Stimulated activated naive CD4-positive, alpha-beta T cell (primary cell): ENCODE measurements around the gene ZFP36L2.

ENCODE experiments used
- DNase-seq, 6 experiments: peaks; one replicate each; lab custom pipeline; 2025; lab: John Stamatoyannopoulos, UW

Gene ZFP36L2

GRCh38 chr2:43226558-43226954 is at the start of gene ZFP36L2:
TSS of gene ZFP36L2 (minus strand) at chr2:43226606. CDS start at chr2:43226315, 291 bp downstream.
- DNase-seq = peak; percentile 91 to 97 (median 94)

DNA sequence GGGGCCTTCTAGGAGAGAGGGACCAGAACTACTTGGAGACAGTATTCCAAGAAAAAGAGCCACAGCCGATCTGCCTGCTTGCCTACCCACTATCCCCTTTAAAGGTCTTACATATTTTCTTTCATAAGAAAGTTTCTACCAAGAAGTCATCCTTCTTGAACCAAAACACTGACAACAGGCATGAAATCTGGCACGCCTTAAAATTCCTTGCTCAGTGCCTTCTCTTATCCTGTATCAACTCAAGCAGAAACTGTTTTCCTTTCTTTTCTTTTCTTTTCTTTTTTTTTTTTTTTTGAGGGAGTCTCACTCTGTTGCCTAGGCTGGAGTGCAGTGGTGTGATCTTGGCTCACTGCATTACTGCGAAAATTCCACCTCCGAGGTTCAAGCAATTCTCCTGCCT is 48.3 kb upstream of the ZFP36L2 start:
- no peak for DNase-seq

DNA sequence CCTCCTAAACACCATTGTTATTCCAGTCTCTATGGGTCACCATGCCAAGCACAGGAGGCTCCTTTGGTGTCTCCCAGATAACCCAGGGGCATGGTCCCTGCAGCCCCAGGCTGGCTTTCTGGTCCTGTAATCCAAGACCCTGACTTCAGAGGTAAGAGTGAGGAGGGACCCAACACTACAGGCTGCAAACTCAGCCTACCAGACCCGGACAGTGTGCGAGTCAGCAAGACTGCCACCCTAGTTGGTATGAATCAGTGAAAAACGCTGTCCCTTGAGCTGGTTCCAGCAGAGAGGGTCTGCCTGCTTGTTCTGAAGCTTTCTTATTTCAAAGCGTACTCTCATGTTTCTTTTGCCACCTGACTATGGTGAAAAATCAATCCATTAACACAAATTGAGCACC is 47.6 kb upstream of the ZFP36L2 start:
- DNase-seq = no peak

GRCh38 chr2:43273529-43273928 is 47.1 kb upstream of the ZFP36L2 start:
- DNase-seq = no peak

DNA sequence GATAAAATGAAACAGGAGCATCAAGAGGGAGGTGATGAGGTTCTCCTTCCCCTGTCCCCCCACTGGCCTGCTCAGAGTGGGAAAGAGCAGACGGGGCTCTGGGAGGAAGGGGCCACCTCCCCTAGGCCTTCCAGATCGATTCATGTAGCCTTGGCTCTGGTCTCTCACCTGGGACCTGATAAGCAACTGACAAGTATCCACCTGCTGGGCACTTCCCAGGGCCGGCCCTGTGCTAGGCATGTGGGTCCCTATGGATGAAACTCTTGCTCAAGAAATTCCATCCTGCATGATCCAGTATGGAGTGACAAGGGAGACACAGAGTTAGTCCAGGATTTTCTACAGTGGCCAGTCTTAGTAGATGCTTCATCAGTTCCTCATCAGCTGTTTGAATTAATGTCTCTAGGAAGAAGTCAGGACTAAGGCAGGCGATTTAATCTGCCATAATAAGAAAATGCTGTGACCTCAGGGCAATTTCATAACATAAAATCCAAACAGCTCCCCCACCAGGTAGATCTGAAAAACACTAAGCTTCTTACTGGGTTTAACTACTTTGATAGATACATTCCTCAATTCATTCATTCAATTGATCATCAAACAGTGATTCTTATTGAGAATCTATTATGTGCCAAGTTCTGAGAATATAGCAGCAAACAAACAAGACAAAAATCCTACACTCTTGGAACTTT is 44.7 kb upstream of the ZFP36L2 start:
- no peak for DNase-seq

GRCh38 chr2:43270461-43270860 is 44.1 kb upstream of the ZFP36L2 start:
- DNase-seq = no peak

DNA sequence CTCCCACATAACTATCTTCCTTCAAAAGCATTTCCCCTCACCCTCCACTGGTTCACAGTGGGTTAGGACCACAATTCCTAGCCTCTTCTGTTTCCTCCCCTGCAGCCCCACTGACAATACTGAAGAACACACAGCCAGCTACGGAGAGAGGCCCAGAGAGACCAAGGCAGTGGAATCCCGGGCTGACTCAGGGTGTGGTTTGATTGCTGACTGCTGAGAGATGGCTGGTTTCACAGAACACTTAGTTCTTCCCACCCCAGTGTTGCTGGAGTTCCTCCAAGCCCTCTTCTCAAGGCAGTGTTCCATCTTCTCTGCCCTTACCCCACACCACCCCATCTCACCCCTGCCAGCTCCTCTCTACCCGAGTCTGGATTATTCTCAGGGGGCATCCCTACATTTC is 43.3 kb upstream of the ZFP36L2 start:
- no peak for DNase-seq

DNA sequence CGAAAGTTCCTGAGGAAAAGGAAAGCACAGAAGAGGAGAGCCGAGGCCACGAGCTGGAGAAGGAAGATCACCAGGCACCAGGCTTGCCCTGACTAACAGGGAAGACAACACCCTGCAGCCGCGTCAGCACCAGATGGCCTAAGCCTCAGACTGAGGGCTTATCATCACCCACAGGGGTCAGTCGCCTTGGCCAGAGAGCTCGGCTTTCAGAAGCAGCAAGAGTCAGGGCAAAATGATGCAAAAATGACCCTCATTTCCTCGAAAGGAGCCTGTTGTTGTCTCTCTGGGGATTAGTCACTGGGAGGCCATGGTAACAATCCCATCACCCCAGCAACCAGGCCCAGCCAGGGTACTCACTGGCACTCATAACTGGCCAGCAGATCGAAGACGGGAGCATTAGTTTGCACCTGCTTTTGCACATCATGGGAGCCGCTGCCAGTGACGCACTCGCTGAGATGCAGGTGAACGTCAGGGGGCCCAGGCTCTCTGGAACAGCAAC is 42.7 kb upstream of the ZFP36L2 start:
- DNase-seq = no peak

- no peak for DNase-seq
These were observed 41.9 kb upstream of the ZFP36L2 start for GRCh38 chr2:43268066-43268953.

DNA sequence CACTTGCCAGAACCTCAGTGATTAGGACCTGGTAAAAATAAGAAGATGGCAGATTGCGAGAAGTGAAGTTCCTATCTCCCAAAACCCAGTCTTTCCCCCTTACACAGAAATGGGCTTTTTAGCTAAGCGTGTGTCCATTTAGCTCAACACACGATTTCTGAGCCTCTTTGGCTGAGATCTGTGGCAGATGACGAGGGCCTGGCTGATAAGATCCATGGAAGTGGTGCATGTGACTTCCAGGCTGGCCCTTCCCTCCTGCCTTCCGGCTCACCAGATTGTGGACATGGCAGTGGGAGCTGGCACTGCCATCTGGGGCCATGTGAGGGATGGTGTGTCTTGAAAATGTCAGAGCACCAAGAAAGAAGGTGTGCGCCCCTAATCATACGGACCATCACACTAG is 41.0 kb upstream of the ZFP36L2 start:
- DNase-seq = no peak

DNA sequence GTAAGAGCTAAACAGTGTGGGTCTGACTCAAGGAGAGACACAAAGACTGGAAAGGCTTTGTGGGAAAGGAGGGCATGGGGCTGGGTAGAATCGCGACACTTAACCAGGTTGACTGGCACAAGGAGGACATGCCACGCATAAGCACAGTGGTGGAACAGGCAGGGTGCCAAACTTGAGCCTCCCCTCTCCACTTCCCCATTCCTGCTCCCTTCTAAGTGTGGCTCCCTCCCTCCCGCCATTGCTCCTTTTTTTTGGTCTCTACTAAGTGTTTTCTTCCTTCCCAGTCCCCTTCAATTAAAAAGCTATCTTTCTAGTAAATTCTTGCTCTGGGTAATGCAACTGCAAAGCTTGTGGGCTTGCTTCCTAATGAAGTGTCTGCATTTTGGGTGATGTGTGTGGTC is 40.3 kb upstream of the ZFP36L2 start:
- no peak for DNase-seq

DNA sequence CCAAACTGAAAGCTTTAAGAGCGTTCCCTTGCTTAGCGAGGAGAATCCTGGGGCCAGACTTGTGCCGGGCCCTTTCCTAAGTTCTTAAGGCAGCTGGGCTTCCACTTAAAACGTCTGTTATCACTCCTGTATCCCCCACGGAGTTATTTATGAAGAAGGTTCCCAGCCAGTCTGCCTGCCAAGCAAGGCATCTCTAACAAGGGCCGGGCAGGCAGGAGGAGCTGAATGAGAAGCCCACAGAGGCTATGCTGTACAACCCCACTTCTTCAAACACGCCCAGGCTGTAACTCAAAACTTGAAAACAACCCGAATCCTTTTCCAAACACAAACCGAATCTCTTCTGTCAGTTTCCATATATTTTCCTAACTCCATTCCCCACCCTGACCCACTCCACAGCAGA is 39.0 kb upstream of the ZFP36L2 start:
- no peak for DNase-seq

- DNase-seq = no peak
These were observed 38.6 kb upstream of the ZFP36L2 start for GRCh38 chr2:43265001-43265400.

- no peak for DNase-seq
These were observed 36.5 kb upstream of the ZFP36L2 start for GRCh38 chr2:43262951-43263350.

- no peak for DNase-seq
These were observed 35.8 kb upstream of the ZFP36L2 start for GRCh38 chr2:43262239-43262638.

GRCh38 chr2:43259512-43259911 is 33.1 kb upstream of the ZFP36L2 start:
- DNase-seq = no peak

DNA sequence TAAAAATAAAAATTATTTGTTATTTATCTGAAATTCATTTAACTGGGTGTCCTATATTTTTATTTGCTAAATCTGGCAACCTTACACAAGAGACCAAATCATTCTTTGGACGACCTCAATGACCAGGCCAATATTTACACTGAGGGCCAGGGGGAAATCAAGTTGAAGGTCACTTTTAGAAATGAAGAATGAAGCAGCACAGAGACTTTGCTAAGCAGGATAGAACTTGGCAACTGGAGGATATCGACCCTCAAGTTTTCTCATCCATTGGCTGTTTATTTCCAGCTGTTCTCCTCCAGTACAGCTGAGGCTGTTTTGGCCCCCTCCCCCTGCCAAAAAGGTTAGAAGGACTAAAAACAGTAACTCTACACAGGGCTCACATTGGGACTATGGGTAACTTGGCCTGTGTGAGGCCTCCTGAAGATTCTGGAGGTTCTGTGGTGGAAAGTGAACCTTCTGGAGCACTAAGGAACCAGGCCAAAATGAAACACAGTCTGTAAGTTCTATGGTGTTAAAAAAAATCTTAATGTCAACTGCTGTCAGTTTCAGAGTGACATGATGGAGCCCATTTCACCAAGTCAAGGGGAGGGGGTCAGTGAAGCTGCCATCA is 32.2 kb upstream of the ZFP36L2 start:
- no peak for DNase-seq

- DNase-seq = no peak
These were observed 29.0 kb upstream of the ZFP36L2 start for GRCh38 chr2:43255296-43255910.

DNA sequence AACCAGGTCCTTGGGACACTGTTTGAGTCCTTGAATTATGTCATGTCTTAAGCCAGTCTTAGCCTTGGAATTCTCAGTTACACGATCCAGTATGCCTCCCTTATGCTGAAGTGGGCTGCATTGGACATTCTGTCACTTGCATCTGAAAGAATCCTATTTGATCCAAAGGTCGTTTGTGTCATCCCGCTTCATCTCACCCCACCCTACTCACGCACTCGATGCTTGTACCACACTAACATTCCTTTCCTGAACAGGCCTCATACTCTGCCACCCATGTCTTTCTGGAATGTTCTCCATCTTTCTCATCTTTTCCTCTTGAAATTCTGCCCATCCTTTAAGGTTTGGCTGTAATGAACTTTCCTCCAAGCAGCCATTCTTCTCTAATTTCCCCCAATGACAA is 27.9 kb upstream of the ZFP36L2 start:
- no peak for DNase-seq

- DNase-seq = no peak
These were observed 24.8 kb upstream of the ZFP36L2 start for GRCh38 chr2:43251171-43251731.

DNA sequence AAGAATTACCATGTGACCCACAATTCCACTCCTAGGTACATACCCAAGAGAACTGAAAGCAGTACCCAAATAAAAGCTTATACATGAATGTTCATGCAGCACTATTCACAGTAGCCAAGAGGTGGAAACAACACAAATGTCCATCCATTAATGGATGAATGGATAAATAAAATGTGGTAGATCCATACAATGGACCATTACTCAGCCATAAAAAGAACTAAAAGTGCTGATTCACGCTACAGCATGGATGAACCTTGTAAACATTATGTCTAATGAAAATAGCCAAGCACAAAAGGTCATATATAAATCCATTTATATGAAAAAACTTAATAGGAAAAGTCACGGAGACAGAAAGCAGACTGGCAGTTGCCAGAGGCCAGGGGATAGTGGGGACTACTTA is 23.6 kb upstream of the ZFP36L2 start:
- DNase-seq = no peak

DNA sequence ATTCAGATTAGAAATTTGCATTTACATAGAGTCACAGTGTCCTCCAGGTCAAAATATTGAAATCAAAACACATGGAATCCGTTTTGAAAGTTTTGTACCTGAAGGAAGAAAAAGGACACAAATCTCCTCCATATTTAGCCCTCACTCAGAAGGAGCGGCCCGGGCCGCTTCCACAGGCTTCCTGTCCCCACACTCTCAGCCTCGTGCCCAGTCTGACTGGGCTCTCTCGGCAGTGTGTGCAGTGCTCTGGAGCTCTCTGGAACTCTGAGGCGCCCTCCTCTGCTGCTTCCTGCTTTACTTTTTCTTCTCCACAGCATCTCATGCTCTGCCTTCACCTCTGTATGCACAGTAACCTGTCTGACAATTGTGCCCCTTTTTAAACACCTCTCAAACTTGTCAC is 22.2 kb upstream of the ZFP36L2 start:
- DNase-seq = no peak
